GM12892 (cell line): ENCODE data around the gene DHRS4L2.
"Not testable (repeated sequence)": the region's sequence is repeated elsewhere in the genome, so short reads cannot be mapped to it uniquely, and the experiment has no call there.

Experiments
- POLR2A ChIP-seq: IDR thresholded peaks from 2 replicates; pipeline ENCODE4 v1.6.1; 2011; ENCODE audit warnings: low read depth, low read length, control low read depth
- POLR2AphosphoS5 ChIP-seq: IDR thresholded peaks from 2 replicates; pipeline ENCODE4 v1.6.1; 2011; ENCODE audit warnings: low read depth, low read length, control low read depth
- TAF1 ChIP-seq: IDR thresholded peaks from 2 replicates; pipeline ENCODE4 v1.6.1; 2011; ENCODE audit warnings: low read depth, mild to moderate bottlenecking, control low read depth, low read length, borderline replicate concordance

DNA sequence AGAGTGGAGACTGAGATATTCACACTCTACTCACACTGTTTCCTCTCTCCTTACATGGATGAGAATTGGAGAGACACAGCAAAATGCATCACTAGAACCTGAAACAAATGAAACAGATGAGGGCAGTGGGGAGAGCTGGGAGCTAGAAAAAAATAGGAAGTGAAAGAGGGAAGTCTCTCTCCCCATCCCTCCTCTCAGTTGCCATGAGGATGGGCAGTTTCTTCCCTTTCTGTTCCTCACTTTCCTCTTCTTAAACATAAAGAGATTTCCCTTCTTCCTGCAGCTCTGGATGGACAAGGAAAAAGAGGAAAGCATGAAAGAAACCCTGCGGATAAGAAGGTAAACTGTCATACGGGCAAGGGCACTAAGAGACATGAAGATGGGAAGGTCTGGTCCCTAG is 60.3 kb downstream of the DHRS4L2 start:
- TF ChIP-seq POLR2A, POLR2AphosphoS5, TAF1: not testable (repeated sequence)
